GM12878 (cell line): ENCODE results near the gene TMC8. TPM values are rescaled to one million over a fixed set of nuclear protein-coding genes. Genes with fewer than 3 reads are reported as not detected.

ENCODE experiments used
- ASH2L ChIP-seq: fragments of 300-600, 200-600 bp; sonication (generic); IDR thresholded peaks from 2 replicates; pipeline ENCODE4 v1.6.1; 2017; ENCODE audit warnings: low read depth, mild to moderate bottlenecking, borderline replicate concordance
- ATF2 ChIP-seq: IDR thresholded peaks from 2 replicates; pipeline ENCODE4 v1.6.1; 2012; ENCODE audit warnings: low read length, inconsistent platforms
- BACH1 ChIP-seq: fragments of 450-650 bp; IDR thresholded peaks from 2 replicates; pipeline ENCODE4 v1.6.1; 2017; ENCODE audit warnings: mild to moderate bottlenecking, borderline replicate concordance
- BCL11A ChIP-seq: IDR thresholded peaks from 2 replicates; pipeline ENCODE4 v1.6.1; 2011; ENCODE audit warnings: low read depth, low read length
- CEBPB ChIP-seq, 2 experiments: fragments of 150-350 bp in 1 of 2; IDR thresholded peaks; 2 replicates each; pipeline ENCODE4 v1.6.1; 2012 to 2014; ENCODE audit warnings: low read depth in 2 of 2, low read length in 2 of 2, borderline replicate concordance in 1 of 2, inconsistent platforms in 1 of 2
- E2F4 ChIP-seq: IDR thresholded peaks from 2 replicates; pipeline ENCODE4 v1.6.1; 2012; ENCODE audit warnings: low read depth, low read length, improper control_type of control experiment
- EED ChIP-seq: sonication (generic); IDR thresholded peaks from 2 replicates; pipeline ENCODE4 v1.6.1; 2016; ENCODE audit warnings: antibody characterized with exemption, low read depth
- FOS ChIP-seq: IDR thresholded peaks from 3 replicates; pipeline ENCODE4 v1.6.1; 2011; ENCODE audit warnings: borderline replicate concordance; ENCODE audit not compliant: insufficient read length; ENCODE audit errors: extremely low read depth
- HCFC1 ChIP-seq: fragments of 150-350 bp; IDR thresholded peaks from 2 replicates; pipeline ENCODE4 v1.6.1; 2014; ENCODE audit warnings: low read length
- IKZF1 ChIP-seq: fragments of 450-650 bp; conservative IDR thresholded peaks from 2 replicates; pipeline ENCODE4 v1.6.1; 2017; ENCODE audit warnings: antibody characterized with exemption, mild to moderate bottlenecking
- MEF2A ChIP-seq: IDR thresholded peaks from 2 replicates; pipeline ENCODE4 v1.6.1; 2011; ENCODE audit warnings: low read depth, mild to moderate bottlenecking, low read length, moderate library complexity; ENCODE audit not compliant: insufficient read depth
- PML ChIP-seq: IDR thresholded peaks from 2 replicates; pipeline ENCODE4 v1.6.1; 2012; ENCODE audit warnings: low read length, inconsistent platforms
- POLR2AphosphoS5 ChIP-seq: IDR thresholded peaks from 2 replicates; pipeline ENCODE4 v1.6.1; 2011; ENCODE audit warnings: mild to moderate bottlenecking, low read length, inconsistent platforms
- POU2F2 ChIP-seq: IDR thresholded peaks from 3 replicates; pipeline ENCODE4 v1.6.1; 2011; ENCODE audit warnings: low read depth, mild to moderate bottlenecking, low read length, borderline replicate concordance
- RBBP5 ChIP-seq: fragments of 200-600 bp; sonication (generic); conservative IDR thresholded peaks from 2 replicates; pipeline ENCODE4 v1.6.1; 2016
- REST ChIP-seq: IDR thresholded peaks from 2 replicates; pipeline ENCODE4 v1.6.1; 2012; ENCODE audit warnings: mild to moderate bottlenecking, low read depth, low read length
- RFX5 ChIP-seq: IDR thresholded peaks from 2 replicates; pipeline ENCODE4 v1.6.1; 2011; ENCODE audit warnings: low read depth, low read length, improper control_type of control experiment
- RUNX3 ChIP-seq: IDR thresholded peaks from 2 replicates; pipeline ENCODE4 v1.6.1; 2012; ENCODE audit warnings: low read length, inconsistent platforms
- SPI1 ChIP-seq: IDR thresholded peaks from 2 replicates; pipeline ENCODE4 v1.6.1; 2011; ENCODE audit warnings: low read depth, mild to moderate bottlenecking, low read length, moderate library complexity, borderline replicate concordance; ENCODE audit not compliant: insufficient read depth
- STAT3 ChIP-seq: IDR thresholded peaks from 2 replicates; pipeline ENCODE4 v1.6.1; 2011; ENCODE audit warnings: low read depth, low read length, improper control_type of control experiment
- SUPT20H ChIP-seq: IDR thresholded peaks from 2 replicates; pipeline ENCODE4 v1.6.1; 2011; ENCODE audit warnings: low read depth, mild to moderate bottlenecking, low read length, moderate library complexity, borderline replicate concordance; ENCODE audit not compliant: control insufficient read depth
- TAF1 ChIP-seq: IDR thresholded peaks from 2 replicates; pipeline ENCODE4 v1.6.1; 2011; ENCODE audit warnings: mild to moderate bottlenecking, low read depth, low read length, borderline replicate concordance
- ZNF207 ChIP-seq: fragments of 450-650 bp; IDR thresholded peaks from 2 replicates; pipeline ENCODE4 v1.6.1; 2014; ENCODE audit warnings: antibody characterized with exemption, mild to moderate bottlenecking, borderline replicate concordance
- polyA plus RNA-seq, 11 experiments: library from polyadenylated mRNA; depleted of rRNA in 4 of 11; unstranded in 6 of 11; stranded (reverse) in 5 of 11; fragments of >200 nt; fragmentation: Nextera tagmentation in 4 of 11; fragmentation: Illumina TruSeq in 1 of 11; extraction: Ambion mirVana in 4 of 11; extraction: Trizol in 1 of 11; gene quantifications; 1 replicate in 1 of 11; 2 replicates in 10 of 11; pipeline versions ENCODE4 v1.2.1 to v1.2.3, GENCODE V29; 2011 to 2016; ENCODE audit warnings: inconsistent platforms in 2 of 11, missing spikeins in 2 of 11, low read depth in 1 of 11
- total RNA-seq, 4 experiments: library from RNA; depleted of rRNA in 3 of 4; stranded (reverse); fragments of >200 nt in 3 of 4; fragmentation: Illumina TruSeq in 1 of 4; extraction: Trizol in 1 of 4; gene quantifications; 2 replicates each; pipeline versions ENCODE4 v1.2.1 to v1.2.3, GENCODE V29; 2013 to 2021
- TF ChIP-seq, protein P1 (sequence below): fragments of 450-650 bp; IDR thresholded peaks from 2 replicates; pipeline ENCODE4 v1.6.1; 2017; ENCODE audit warnings: low read depth, mild to moderate bottlenecking, moderate library complexity

Gene TMC8
- total and polyA plus RNA-seq, 10 of the 15 experiments (the other 5 are each of a cell fraction or from before 2014, with no cell fraction given), result 2.7 to 128 (median 40.0) TPM

DNA sequence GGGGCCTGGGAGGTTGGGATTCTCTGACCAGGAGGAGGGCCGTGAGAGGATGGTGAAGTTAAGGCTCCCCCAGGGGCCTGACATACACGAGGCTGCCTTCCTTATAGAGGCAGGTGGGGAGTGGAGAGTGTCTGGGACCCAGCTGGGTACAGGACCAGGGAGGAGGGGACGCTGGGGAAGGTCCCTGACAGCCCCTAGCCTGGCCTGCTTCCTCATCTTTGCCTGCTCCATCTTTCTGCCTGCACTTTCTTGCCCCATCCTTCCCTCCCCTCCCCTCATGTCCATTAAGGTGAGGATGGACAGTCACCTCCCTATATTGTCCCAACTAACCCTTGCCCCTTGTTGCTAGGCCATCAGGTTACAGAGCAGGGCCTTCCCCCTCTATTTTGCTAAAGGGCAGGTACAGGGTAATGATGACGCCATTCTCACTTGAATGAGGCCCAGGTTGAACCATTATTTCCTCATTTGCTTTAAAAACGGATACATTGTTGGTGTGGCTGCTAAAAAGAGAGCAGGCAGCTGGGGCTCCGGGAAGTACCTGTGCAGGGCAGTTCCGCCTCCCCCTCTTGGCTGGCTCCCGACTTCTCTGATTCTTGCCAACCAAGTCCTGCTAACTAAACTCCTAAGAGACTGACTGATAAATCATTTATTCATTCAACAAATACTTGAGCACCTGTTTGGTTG is 16.9 kb downstream of the TMC8 start (continued):
- TF ChIP-seq IKZF1 (peak; percentile 90), EED (peak; percentile 49), RFX5 (peak; percentile 73; the same call in 1 of the 2 replicates), POU2F2 (peak; percentile 70; the same call in 2 of the 3 replicates), SUPT20H (no peak), TAF1 (no peak), RUNX3 (peak; percentile 55), BACH1 (peak; percentile 43; the same call in 1 of the 2 replicates), SPI1 (peak; percentile 52), E2F4 (no peak), STAT3 (no peak), RBBP5 (no peak), ASH2L (no peak), CEBPB (IDR thresholded peaks at IDR 0.05; ENCODE audit: borderline replicate concordance in 1 of 2, low read depth in 2 of 2, low read length in 2 of 2) (no peak), HCFC1 (no peak), FOS (no peak), MEF2A (peak; percentile 87), POLR2AphosphoS5 (no peak), ATF2 (no peak; the same call in 1 of the 2 replicates), PML (peak; percentile 56; the same call in 1 of the 2 replicates), REST (no peak), BCL11A (peak; percentile 67; the same call in 1 of the 2 replicates), ZNF207 (no peak)
- TF ChIP-seq, protein P1, sequence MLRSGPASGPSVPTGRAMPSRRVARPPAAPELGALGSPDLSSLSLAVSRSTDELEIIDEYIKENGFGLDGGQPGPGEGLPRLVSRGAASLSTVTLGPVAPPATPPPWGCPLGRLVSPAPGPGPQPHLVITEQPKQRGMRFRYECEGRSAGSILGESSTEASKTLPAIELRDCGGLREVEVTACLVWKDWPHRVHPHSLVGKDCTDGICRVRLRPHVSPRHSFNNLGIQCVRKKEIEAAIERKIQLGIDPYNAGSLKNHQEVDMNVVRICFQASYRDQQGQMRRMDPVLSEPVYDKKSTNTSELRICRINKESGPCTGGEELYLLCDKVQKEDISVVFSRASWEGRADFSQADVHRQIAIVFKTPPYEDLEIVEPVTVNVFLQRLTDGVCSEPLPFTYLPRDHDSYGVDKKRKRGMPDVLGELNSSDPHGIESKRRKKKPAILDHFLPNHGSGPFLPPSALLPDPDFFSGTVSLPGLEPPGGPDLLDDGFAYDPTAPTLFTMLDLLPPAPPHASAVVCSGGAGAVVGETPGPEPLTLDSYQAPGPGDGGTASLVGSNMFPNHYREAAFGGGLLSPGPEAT, result peak; percentile 96
